CMK (cell line): ENCODE measurements around the gene MCUR1.
"Not testable (repeated sequence)": the region's sequence is repeated elsewhere in the genome, so short reads cannot be mapped to it uniquely, and the experiment has no call there.

Source experiments
- DNase-seq: peaks from one replicate; pipeline ENCODE4 v3.0.0-alpha.2; 2010; ENCODE audit warnings: low read depth

The MCUR1 gene, protein sequence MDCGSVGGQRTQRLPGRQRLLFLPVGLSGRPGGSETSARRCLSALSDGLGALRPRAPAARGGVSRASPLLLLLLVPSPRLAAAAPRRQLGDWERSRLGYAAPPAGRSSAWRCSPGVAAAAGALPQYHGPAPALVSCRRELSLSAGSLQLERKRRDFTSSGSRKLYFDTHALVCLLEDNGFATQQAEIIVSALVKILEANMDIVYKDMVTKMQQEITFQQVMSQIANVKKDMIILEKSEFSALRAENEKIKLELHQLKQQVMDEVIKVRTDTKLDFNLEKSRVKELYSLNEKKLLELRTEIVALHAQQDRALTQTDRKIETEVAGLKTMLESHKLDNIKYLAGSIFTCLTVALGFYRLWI

DNA sequence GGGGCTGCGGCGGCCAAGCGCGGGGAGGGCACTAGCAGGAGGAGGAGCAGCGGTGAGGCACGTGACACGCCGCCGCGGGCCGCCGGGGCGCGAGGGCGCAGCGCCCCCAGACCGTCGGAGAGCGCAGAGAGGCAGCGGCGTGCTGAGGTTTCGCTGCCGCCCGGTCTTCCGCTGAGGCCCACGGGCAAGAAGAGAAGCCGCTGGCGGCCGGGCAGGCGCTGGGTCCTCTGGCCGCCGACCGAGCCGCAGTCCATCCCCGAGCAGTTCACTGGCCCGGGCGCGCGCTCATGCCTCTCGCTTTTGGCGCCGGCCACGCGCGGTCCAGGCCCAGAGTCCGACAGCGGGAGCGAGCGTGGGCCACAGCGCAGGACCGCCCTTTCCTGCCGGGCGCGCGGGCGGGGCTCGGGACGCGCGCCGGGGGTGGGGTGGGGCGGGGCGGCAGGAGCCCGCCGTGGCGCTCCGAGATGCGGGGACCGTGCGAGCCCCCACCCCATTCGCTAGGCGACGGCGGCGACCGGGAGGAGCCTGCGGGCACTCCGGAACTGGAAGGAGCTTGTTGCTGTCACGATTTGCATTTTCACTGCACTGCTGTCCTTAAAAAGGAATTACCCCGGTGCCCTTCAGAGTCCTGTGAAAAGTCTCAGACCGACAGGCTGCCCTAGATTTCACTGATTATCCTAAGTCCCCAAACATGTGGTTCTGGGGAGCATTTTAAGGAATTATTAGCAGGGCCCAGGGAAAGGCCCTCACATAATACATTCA is at the start of gene MCUR1:
TSS of gene MCUR1 (minus strand) at position 382 of the 762 bp plus-strand sequence. CDS start at position 254, 128 bp downstream.
- peak; percentile 75 for DNase-seq

DNA sequence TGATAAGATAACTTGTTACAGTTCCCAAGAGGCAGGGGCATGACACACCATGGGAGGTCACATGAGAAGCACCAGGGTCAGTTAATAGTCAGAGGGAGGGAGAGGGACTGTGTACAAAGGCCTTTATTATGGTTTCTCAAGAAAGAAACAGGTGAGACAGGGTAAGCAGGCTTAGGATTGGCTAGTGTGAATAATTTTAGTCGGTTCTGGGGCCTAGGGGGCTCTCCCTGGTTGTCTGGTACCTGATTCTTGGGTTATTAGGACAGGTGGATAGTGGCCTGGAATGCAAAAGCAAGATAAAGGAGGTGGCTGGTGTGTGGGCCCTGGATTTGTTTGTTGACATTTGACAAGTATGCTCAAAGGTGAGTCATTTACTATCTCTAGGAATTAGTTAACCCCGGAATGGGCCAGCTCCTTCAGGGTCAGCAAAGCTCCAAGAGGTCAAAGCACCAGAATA is 49.4 kb upstream of the MCUR1 start:
- no peak for DNase-seq

DNA sequence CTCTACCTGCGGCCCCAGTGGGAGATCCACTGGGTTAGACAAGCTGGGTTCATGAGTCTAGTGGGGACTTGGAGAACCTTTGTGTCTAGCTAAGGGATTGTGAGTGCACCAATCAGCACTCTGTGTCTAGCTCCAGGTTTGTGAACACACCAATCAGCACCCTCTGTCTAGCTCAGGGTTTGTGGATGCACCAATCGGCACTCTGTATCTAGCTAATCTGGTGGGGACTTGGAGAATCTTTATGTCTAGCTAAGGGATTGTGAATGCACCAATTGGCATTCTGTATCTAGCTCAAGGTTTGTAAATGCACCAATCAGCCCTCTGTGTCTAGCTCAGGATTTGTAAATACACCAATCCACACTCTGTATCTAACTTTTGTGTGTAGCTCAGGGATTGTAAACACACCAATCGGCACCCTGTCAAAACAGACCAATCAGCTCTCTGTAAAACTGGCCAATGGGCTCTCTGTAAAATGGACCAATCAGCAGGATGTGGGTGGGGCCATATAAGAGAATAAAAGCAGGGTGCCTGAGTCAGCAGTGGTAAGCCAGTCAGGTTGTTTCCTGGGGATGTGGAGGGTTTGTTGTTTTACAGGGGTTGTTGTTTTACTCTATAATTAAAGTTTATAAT is 46.3 kb upstream of the MCUR1 start:
- DNase-seq, result not testable (repeated sequence)

DNA sequence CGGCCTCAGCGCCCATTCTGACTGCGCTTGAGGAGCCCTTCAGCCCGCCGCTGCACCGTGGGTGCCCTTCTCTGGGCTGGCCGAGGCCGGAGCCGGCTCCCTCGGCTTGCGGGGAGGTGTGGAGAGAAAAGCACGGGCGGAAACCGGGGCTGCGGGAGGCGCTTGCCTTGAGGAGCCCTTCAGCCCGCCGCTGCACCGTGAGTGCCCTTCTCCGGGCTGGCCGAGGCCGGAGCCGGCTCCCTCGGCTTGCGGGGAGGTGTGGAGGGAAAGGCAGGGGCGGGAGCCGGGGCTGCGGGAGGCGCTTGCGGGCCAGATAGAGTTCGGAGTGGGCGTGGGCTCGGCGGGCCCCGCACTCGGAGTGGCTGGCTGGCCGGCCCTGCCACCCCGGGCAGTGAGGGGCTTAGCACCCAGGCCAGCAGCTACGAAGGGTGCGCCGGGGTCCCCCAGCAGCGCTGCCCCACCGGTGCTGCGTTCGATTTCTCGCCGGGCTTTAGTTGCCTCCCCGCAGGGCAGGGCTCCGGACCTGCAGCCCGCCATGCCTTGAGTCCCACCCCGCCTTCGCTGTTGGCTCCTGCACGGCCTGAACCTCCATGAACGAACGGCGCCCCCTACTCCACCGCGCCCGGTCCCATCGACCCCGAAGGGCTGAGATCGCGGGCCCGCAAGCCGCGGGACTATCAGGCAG is 45.7 kb upstream of the MCUR1 start:
- DNase-seq, result no peak

DNA sequence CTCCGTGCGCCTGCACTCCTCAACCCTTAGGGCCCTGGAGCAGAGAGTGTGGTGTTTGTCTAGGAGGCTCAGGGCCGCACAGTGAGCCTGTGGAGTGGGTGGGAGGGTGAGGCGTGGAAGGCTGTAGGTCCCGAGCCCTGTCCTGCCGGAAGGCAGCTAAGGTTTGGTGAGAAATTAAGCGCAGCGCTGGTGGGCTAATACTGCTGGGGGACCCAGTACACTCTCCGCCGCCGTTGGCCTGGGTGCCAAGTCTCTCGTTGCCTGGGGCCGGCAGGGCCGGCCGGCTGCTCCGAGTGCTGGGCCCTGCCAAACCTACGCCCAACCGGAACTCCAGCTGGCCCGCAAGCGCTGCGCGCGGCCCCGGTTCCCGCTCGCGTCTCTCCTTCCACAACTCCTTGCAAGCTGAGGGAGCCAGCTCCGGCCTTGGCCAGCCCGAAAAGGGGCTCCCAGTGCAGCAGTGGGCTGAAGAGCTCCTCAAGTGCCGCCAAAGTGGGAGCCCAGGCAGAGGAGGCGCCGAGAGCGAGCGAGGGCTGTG is 40.4 kb upstream of the MCUR1 start:
- no peak for DNase-seq

DNA sequence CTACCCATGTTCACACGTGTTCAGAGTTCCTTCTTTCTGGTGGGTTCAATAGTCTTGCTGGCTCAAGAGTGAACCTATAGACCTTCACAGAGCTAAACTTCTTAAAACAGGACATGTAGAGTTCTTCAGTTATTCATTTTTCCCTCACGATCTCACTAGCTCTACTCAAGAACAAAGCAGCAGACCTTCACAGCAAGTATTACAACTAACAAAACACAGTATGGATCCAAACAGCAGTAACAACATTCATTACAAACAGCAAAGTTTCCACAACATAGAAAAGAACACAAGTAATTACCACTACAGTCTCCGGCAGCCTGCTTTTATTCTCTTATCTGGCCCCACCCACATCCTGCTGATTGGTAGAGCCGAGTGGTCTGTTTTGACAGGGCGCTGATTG is 39.5 kb upstream of the MCUR1 start:
- no peak for DNase-seq

DNA sequence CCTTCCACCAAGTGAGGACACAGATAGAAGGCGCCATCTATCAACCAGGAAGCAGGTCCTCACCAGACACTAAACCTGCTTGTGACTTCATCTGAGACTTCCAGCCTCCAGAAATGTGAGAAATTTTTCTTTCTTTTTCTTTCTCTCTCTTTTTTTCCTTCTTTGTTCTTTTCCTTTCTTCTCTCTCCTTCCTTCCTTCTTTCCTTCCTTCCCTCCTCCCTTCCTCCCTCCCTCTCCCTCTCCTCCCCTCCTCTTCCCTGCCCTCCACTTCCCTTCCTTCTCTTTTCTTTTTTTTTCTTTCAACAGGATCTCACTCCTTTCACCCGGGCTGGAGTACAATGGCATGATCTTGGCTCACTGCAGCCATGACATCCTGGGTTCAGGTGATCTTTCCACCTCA is 37.4 kb upstream of the MCUR1 start:
- no peak for DNase-seq

DNA sequence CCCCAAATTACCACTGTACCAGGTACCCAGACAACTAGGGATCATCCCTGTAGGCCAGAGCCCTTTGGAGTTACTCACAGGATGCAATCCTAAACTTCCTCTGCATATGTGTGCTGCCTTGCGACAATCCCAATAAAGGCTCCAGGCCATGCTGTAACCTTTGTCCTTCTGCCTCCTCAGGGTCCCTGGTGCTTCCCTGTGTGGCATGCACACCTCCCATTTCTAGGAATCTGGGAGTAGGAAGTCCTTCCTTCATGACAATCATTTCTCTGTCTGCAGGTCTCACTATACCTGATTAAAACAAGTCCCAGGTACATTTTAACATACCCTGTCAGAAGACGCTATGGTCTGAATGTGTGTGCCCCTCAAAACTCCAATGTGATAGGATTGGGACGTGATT is 37.0 kb upstream of the MCUR1 start:
- no peak for DNase-seq

DNA sequence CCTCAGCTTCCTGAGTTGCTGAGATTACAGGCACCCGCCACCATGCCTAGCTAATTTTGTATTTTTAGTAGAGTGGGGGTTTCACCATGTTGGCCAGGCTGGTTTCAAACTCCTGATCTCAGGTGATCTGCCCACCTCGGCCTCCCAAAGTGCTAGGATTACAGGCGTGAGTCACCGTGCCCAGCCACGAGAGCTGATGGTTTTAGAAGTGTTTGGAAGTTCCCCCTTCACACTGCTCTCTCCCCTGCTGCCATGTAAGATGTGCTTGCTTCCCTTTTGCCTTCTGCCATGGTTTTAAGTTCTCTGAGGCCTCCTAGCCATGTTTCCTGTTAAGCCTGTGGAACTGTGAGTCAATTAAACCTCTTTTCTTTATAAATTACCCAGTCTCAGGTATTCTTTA is 36.3 kb upstream of the MCUR1 start:
- not testable (repeated sequence) for DNase-seq

DNA sequence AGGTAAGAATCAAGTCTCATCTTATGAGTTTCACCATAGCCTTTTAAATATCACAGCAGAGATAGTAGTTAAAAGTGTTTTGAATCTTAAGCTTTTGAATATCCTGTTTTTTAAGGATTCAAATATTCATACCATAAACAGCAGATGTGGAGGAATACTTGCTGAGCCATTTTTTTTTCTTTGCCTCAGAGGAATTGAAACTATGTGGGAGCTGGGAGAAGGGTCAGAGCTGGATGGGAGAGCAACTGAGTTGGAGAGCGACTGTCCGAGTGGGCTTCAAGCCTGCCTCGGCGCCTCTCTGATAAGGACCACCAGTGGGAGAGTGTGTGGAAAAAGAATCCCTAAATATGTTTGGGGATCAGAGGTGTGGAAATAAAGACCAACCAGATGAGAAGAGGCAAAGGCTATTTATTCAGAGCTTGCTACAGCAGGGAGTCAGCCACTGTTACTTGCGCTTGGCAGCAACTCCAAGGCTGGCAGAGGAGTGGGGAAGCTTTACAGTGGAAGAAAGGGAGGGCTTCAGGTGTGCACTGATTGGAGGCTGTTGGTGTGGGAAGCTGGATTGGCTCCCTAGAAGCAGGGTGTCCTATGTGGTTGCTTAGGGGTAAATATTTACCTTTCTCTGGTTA is 34.3 kb upstream of the MCUR1 start:
- DNase-seq, result no peak

DNA sequence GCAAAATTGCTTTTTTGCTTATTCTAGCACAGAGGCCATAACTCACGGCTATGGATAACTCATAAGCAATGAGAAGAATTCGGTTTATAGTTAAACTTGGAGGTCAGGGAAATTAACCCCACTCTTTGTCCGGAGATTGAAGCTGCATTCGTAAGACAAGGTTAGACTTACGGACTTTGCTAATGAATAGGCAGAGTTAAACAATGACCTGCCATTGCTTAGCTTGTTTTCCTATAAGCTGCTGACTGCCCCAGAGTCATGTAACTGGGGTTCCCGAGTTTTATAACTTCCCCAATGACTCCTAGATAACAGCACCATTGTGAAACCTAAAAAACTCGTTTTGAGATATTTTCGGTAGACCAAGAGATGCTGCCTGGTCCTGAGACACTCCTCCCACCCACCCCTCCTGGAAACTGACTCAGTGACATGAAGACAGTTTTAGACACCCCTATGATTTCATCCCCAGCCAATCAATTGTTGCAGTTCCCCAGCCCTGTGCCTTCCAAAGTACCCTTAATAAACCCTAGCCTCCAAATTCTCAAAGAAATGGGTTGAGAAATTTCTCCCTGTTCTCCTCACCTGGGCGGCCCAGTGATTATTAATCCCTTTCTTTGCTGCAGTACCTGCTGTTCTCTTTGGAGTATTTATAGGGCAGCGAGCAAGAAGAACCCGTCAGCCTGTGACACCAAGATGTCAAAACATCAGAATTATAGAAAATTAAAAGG is 33.1 kb upstream of the MCUR1 start:
- DNase-seq, result no peak

DNA sequence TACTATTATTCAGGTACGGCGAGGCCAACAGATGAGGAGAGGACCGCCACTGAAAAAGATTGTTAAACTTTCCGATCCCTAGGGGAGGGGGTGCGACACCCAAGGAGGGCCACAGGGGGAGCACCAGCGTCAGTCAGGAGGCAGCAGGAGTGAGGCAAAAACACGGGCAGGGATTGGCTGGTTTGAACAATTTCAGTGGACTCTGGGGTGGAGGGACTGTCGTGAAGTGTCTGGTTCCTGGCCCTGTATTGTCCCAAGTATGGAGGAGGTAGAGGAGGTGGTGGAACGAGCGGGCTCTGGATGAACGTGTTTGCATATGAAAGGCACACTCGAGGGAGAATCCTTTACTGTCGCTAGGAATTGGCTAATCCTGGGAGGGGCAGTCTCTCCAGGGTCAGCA is 32.5 kb upstream of the MCUR1 start:
- DNase-seq, result no peak

DNA sequence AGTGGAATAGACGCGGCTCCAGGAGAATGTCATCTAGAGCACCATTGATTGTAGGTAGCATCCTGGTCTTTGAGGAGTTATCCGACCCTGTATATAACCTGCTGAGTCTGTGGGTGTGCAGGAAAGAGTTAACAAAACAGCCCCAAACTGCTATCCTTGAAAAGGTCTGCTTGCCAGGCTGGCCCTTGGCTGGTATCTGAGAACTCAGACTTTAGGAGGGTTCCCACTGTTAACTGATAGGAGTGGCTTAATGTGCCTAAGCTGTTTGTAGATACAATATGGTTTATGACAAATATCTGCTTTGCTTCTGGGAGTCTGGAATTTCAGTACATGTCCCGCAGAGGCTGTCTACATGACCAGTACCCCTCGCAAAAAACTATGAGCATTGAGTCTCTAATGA is 27.6 kb upstream of the MCUR1 start:
- DNase-seq, result no peak

DNA sequence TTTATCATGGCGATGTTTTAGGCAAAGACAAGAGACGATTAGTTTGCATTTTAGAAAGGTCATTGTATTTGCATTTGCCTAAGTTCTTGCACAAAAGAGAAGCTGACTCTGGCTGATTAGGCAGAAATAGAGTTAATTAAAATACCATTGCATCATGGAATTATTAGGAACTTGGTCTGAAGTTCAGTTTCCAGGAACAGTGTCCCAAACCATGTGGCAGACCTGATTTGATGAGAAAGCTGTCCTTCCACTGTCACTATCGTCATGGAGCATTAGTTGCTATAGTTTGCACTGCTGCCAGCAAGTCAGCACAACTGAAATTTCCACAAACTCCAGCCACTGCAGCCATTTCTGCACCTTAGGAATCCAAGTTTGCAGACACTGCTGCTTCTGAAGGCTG is 24.3 kb upstream of the MCUR1 start:
- no peak for DNase-seq

DNA sequence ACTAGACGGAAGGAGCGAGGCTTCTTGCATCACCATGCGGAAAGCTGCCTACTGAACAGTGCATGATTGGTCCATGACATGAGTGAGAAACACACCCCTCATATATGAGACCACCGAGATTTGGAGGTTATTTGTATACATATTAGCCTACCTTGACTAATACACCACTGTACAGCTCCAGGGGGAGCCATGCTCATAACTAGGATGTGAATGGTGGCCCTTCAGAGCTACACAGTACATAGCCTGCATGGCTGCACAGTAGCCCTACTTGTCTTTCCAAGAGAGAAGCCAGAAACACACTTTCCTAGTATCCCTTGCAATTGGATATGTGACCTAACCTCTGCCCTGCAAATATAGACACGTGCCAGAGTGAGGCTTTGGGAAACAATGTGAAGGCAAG is 21.8 kb upstream of the MCUR1 start:
- DNase-seq, result no peak

DNA sequence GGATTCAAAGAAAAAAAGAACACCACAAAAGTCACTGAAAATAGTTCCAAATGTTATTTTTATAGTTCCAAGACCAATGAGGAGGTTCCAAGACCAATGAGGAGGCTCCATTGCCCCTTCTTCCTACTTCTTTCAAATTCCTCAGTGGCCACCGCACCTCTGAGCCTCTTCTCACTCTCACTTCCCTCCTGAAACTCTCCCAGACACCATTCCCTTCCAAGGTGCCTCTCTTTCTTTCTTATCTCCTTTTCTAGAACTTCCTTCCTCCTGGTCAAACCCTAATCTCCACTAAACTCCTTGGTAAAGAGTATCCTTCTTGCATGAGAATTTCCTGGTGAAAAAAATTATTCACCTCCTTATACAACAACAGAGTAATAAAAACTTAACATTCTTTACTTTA is 20.4 kb upstream of the MCUR1 start:
- DNase-seq, result peak; percentile 45

DNA sequence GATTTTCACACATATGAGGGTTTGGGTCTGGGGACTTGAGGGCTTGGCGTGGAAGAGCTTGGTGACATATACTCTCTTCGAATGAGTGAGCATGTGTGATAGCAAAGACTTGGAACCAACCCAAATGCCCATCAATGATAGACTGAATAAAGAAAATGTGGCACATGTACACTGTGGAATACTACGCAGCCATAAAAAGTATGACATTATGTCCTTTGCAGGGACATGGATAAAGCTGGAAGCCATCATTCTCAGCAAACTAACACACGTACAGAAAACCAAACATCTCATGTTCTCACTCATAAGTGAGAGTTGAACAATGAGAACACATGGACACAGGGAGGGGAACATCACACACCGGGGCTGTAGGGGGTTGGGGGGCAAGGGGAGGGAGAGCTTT is 19.7 kb upstream of the MCUR1 start:
- not testable (repeated sequence) for DNase-seq

DNA sequence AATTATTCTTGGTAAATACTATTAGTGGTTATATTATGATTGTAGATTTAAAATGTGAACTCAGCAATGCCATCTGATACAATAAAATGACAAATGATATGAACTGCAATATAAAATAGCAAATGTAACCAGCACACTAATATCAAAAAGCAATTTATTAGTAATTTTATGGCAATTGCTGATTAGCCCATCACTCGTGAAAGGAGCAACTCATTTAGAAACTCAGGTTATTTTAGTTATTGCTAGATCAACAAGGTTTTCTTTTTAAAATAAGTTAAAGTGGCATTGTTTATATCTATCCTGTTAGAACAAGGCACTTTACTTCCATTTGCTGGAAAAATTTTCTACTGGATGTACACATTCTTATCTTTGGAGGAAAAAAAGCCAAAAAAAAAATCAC is 18.4 kb upstream of the MCUR1 start:
- no peak for DNase-seq

DNA sequence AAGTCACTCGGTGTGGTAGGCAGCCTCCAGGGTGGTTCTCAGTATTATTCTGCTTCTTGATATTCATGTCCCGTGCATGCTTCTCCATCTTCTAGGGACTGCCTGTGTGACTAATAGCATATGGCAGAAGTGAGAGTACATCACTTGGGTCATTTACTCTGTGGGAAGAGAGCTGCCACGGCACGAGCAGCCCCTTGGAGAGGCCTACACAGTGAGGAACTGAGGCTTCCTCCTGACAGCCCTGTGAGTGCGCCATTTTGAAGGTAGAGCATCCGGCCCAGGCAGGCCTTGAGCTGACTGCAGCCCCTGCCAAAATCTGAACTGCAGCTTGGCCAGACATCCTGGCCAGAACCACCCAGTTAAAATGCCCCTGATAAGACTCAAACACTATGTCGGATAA is 17.3 kb upstream of the MCUR1 start:
- DNase-seq, result no peak

DNA sequence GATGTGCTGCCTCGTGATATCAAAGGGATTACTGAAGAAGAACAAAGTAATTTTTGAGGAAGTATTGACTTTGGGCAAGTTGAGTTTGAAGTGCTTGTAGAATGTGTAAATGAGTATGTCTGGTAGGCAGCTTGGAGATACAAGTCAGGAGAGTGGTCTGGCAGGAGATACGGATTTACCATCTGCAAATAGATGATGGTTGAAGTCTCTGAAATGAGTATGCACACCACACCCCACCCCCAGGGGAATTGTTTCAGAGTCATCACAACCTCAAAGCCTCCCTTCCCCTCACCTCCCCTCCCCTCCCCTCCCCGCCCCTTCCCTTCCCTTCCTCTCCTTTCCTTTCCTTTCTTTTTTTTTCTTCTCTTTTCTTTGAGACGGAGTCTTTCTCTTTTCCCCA is 16.4 kb upstream of the MCUR1 start:
- DNase-seq, result no peak

DNA sequence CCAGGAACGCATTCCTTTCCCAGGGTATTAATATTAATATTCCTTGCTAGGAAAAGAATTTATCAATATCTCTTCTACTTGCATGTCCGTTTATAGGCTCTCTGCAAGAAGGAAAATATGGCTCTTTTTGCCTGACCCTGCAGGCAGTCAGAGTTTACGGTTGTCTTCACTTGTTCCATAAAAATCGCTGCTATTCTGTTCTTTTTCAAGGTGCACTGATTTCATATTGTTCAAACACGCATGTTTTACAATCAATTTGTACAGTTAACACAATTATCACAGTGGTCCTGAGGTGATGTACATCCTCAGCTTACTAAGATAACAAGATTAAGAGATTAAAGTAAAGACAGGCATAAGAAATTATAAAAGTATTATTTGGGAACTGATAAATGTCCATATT is 15.1 kb upstream of the MCUR1 start:
- not testable (repeated sequence) for DNase-seq
